OCI-LY3 (cell line): ENCODE measurements around the gene ATG4D.

Source experiments
- H2AFZ ChIP-seq: fragments of 200-600, 300-600 bp; shearing (Covaris generic); 2 replicates; pipeline ENCODE4 v1.6.0; 2014; ENCODE audit warnings: antibody characterized with exemption, low read depth, low read length
- H3K27ac ChIP-seq: fragments of 200-600, 300-600 bp; sonication (generic); 2 replicates; pipeline ENCODE4 v1.5.1; 2014; ENCODE audit warnings: mild to moderate bottlenecking, low read length, moderate library complexity, mixed read lengths
- H3K27me3 ChIP-seq: fragments of 200-600, 300-600 bp; sonication (generic); 2 replicates; pipeline ENCODE4 v1.6.1; 2014; ENCODE audit warnings: low read depth, low read length, mixed read lengths
- H3K36me3 ChIP-seq: fragments of 200-600, 300-600 bp; sonication (generic); replicated peaks from 2 replicates; pipeline ENCODE3; 2014; ENCODE audit warnings: low read depth, low read length, mixed read lengths
- H3K4me1 ChIP-seq: fragments of 300-600, 200-600 bp; sonication (generic); 2 replicates; pipeline ENCODE4 v1.6.1; 2014; ENCODE audit warnings: low read length, mixed read lengths
- H3K4me2 ChIP-seq: fragments of 200-600, 300-600 bp; sonication (generic); 2 replicates; pipeline ENCODE4 v1.6.1; 2014; ENCODE audit warnings: low read length, mixed read lengths
- H3K4me3 ChIP-seq: fragments of 300-600, 200-600 bp; sonication (generic); 2 replicates; pipeline ENCODE4 v1.5.1; 2014; ENCODE audit warnings: antibody characterized with exemption, mild to moderate bottlenecking, low read length, moderate library complexity
- H3K79me2 ChIP-seq: fragments of 300-600, 200-600 bp; shearing (Covaris generic); 2 replicates; pipeline ENCODE4 v1.6.1; 2014; ENCODE audit warnings: mild to moderate bottlenecking, low read length, mixed read lengths
- H3K9ac ChIP-seq: fragments of 300-600, 200-600 bp; shearing (Covaris generic); 2 replicates; pipeline ENCODE4 v1.6.0; 2014; ENCODE audit warnings: mild to moderate bottlenecking, low read length, moderate library complexity
- H3K9me3 ChIP-seq: fragments of 200-600, 300-600 bp; shearing (Covaris generic); 2 replicates; pipeline ENCODE4 v1.6.1; 2014; ENCODE audit warnings: low read length, mixed read lengths; ENCODE audit not compliant: insufficient read depth
- H4K20me1 ChIP-seq: fragments of 200-600, 300-600 bp; sonication (generic); 2 replicates; pipeline ENCODE4 v1.6.1; 2016; ENCODE audit warnings: low read length, mixed read lengths; ENCODE audit not compliant: insufficient read depth
- CTCF ChIP-seq: fragments of 200-600, 300-600 bp; sonication (generic); IDR thresholded peaks from 2 replicates; pipeline ENCODE4 v1.5.1; 2014; ENCODE audit warnings: antibody characterized with exemption, low read length, low read depth
- EZH2phosphoT487 ChIP-seq: fragments of 200-600 bp; shearing (Covaris generic); IDR thresholded peaks from 2 replicates; pipeline ENCODE4 v1.6.1; 2018; ENCODE audit warnings: antibody characterized with exemption, mixed run types, low read depth

The ATG4D gene

GRCh38 chr19:10501971-10502523, 41.7 kb upstream of the ATG4D start:
- Histone ChIP-seq H3K27ac (peak overlapping the region; percentile 84), H3K4me2 (peak overlapping the region; percentile 97), H3K27me3 (no peaks in the 10 kb centered on the region), H2AFZ (peak overlapping the region; percentile 63; the same call in 1 of the 2 replicates), H3K4me1 (peaks cover 12% of the 10 kb centered on the region), H3K79me2 (peaks cover 64% of the 10 kb centered on the region), H4K20me1 (peaks cover 9% of the 10 kb centered on the region; the same call in 1 of the 2 replicates), H3K36me3 (peaks cover 28% of the 10 kb centered on the region), H3K9ac (peak overlapping the region; percentile 97), H3K4me3 (peak overlapping the region; percentile 85), H3K9me3 (no peaks in the 10 kb centered on the region)
- TF ChIP-seq CTCF = no peak
- no peak for TF ChIP-seq EZH2phosphoT487

GRCh38 chr19:10502524-10503001, 41.1 kb upstream of the ATG4D start:
- H3K9me3 ChIP-seq = no peaks in the 10 kb centered on the region
- H3K4me2 ChIP-seq = peak overlapping the region; percentile 97
- peaks cover 23% of the 10 kb centered on the region for H3K36me3 ChIP-seq
- H4K20me1 ChIP-seq = peaks cover 9% of the 10 kb centered on the region; the same call in 1 of the 2 replicates
- peaks cover 12% of the 10 kb centered on the region for H3K4me1 ChIP-seq
- peak overlapping the region; percentile 85 for H3K4me3 ChIP-seq
- peaks cover 58% of the 10 kb centered on the region for H3K79me2 ChIP-seq
- peak overlapping the region; percentile 97 for H3K9ac ChIP-seq
- H2AFZ ChIP-seq = peak overlapping the region; percentile 74; the same call in 1 of the 2 replicates
- H3K27ac ChIP-seq = peak overlapping the region; percentile 84
- H3K27me3 ChIP-seq = no peaks in the 10 kb centered on the region
- TF ChIP-seq EZH2phosphoT487 (no peak), CTCF (no peak)

- Histone ChIP-seq H2AFZ (peak within 1 kb of the TSS; percentile 74), H3K4me2 (peak within 1 kb of the TSS; percentile 97), H3K27ac (peak within 1 kb of the TSS; percentile 84), H4K20me1 (peaks cover 9% of the 10 kb centered on the region; the same call in 1 of the 2 replicates), H3K9ac (peak within 1 kb of the TSS; percentile 97), H3K79me2 (peaks cover 53% of the 10 kb centered on the region), H3K9me3 (no peaks in the 10 kb centered on the region), H3K4me1 (peaks cover 12% of the 10 kb centered on the region), H3K27me3 (no peaks in the 10 kb centered on the region), H3K4me3 (peak within 1 kb of the TSS; percentile 85), H3K36me3 (peaks cover 22% of the 10 kb centered on the region)
- TF ChIP-seq EZH2phosphoT487 (no peak), CTCF (peak; percentile 8; the same call in 1 of the 2 replicates)
Measured at GRCh38 chr19:10503002-10503789, 40.5 kb upstream of the ATG4D start, which contains the start of gene KEAP1. TSS of gene KEAP1 (minus strand) at chr19:10503356. CDS start at chr19:10500033, 3,323 bp downstream.
